ENCODE measurements around the gene PGBD5. TPM values are rescaled to one million over a fixed set of nuclear protein-coding genes. Genes with fewer than 3 reads are reported as not detected.

Gene PGBD5
- polyA plus RNA-seq, 1 donor (not counting 4 experiments of a cell fraction or from before 2014, with no cell fraction given) = 0.28 TPM

- H3K9ac ChIP-seq (ENCODE audit: control insufficient read depth, extremely low read depth, insufficient read depth, low read length) = no peak overlapping the region
- H3K4me3 ChIP-seq (ENCODE audit: control insufficient read depth in 2 of 3, extremely low read depth in 1 of 3, insufficient read depth in 2 of 3, low read depth in 1 of 3, low read length in 3 of 3) = no peak overlapping the region
- TF ChIP-seq CTCF (optimal IDR thresholded peaks at IDR 0.05 in 1 of 3, IDR thresholded peaks at IDR 0.05 in 1 of 3, conservative IDR thresholded peaks at IDR 0.05 in 1 of 3; ENCODE audit: extremely low read depth in 1 of 3, insufficient read depth in 2 of 3, low read length in 3 of 3) (no peak), EZH2 (IDR thresholded peaks at IDR 0.05; ENCODE audit: low read length) (no peak)
- no peaks in the 10 kb centered on the region for H3K9me1 ChIP-seq (ENCODE audit: control insufficient read depth, extremely low read depth, insufficient read depth, low read length)
- H4K20me1 ChIP-seq (ENCODE audit: control insufficient read depth, extremely low read depth, insufficient read depth, low read length) = no peaks in the 10 kb centered on the region
- H2AFZ ChIP-seq (ENCODE audit: control insufficient read depth, low read length) = no peak overlapping the region
- H3K27me3 ChIP-seq (ENCODE audit: control insufficient read depth, extremely low read depth, insufficient read depth, low read length) = peaks cover 19% of the 10 kb centered on the region
- H3K4me2 ChIP-seq (ENCODE audit: control insufficient read depth, extremely low read depth, insufficient read depth, low read depth, low read length) = no peak overlapping the region
- no peaks in the 10 kb centered on the region for H3K79me2 ChIP-seq (ENCODE audit: control insufficient read depth, insufficient read depth, low read length)
- H3K4me1 ChIP-seq (ENCODE audit: control insufficient read depth, extremely low read depth, insufficient read depth, low read length) = peaks cover 3% of the 10 kb centered on the region
- dilution Hi-C loops (cut with MboI; ENCODE audit: extremely low pct_ligation_motif_present, low sequenced_read_pairs) = no loop called here
- no peaks in the 10 kb centered on the region for H3K9me3 ChIP-seq (ENCODE audit: control insufficient read depth, low read depth, low read length)
- H3K36me3 ChIP-seq (ENCODE audit: control insufficient read depth in 2 of 2, extremely low read depth in 1 of 2, insufficient read depth in 2 of 2, low read length in 2 of 2) = no peaks in the 10 kb centered on the region
- FAIRE-seq (no peak), DNase-seq (ENCODE audit: low read depth, low spot score) (no peak)
- no peak overlapping the region for H3K27ac ChIP-seq (ENCODE audit: control insufficient read depth, insufficient read depth, low read length)
These were observed 72.1 kb downstream of the PGBD5 start for GRCh38 chr1:230354005-230354404.

- Histone ChIP-seq H3K79me2 (ENCODE audit: control insufficient read depth, insufficient read depth, low read length) (no peaks in the 10 kb centered on the region), H3K27me3 (ENCODE audit: control insufficient read depth, extremely low read depth, insufficient read depth, low read length) (peaks cover 23% of the 10 kb centered on the region)
- TF ChIP-seq EZH2 (IDR thresholded peaks at IDR 0.05; ENCODE audit: low read length) = no peak
- TF ChIP-seq CTCF (optimal IDR thresholded peaks at IDR 0.05 in 1 of 3, IDR thresholded peaks at IDR 0.05 in 1 of 3, conservative IDR thresholded peaks at IDR 0.05 in 1 of 3; ENCODE audit: extremely low read depth in 1 of 3, insufficient read depth in 2 of 3, low read length in 3 of 3) = no peak
These were observed 73.6 kb downstream of the PGBD5 start for GRCh38 chr1:230352537-230352936.

More at GRCh38 chr1:230352537-230352936, 73.6 kb downstream of the PGBD5 start:
- dilution Hi-C loops (cut with MboI; ENCODE audit: extremely low pct_ligation_motif_present, low sequenced_read_pairs) = no loop called here
- Histone ChIP-seq H2AFZ (ENCODE audit: control insufficient read depth, low read length) (no peak overlapping the region), H3K36me3 (ENCODE audit: control insufficient read depth in 2 of 2, extremely low read depth in 1 of 2, insufficient read depth in 2 of 2, low read length in 2 of 2) (no peaks in the 10 kb centered on the region), H4K20me1 (ENCODE audit: control insufficient read depth, extremely low read depth, insufficient read depth, low read length) (no peaks in the 10 kb centered on the region), H3K4me1 (ENCODE audit: control insufficient read depth, extremely low read depth, insufficient read depth, low read length) (peaks cover 3% of the 10 kb centered on the region), H3K9ac (ENCODE audit: control insufficient read depth, extremely low read depth, insufficient read depth, low read length) (no peak overlapping the region), H3K4me2 (ENCODE audit: control insufficient read depth, extremely low read depth, insufficient read depth, low read depth, low read length) (no peak overlapping the region), H3K9me3 (ENCODE audit: control insufficient read depth, low read depth, low read length) (no peaks in the 10 kb centered on the region), H3K27ac (ENCODE audit: control insufficient read depth, insufficient read depth, low read length) (no peak overlapping the region), H3K4me3 (ENCODE audit: control insufficient read depth in 2 of 3, extremely low read depth in 1 of 3, insufficient read depth in 2 of 3, low read depth in 1 of 3, low read length in 3 of 3) (no peak overlapping the region), H3K9me1 (ENCODE audit: control insufficient read depth, extremely low read depth, insufficient read depth, low read length) (no peaks in the 10 kb centered on the region)
- no peak for FAIRE-seq
- DNase-seq (ENCODE audit: low read depth, low spot score) = no peak

All from keratinocyte (primary cell).